Panc1 (cell line): ENCODE measurements around the gene ZNF555.

Experiments used
- POLR2AphosphoS5 ChIP-seq: IDR thresholded peaks from 2 replicates; pipeline ENCODE4 v1.6.1; 2012; ENCODE audit warnings: mild to moderate bottlenecking, low read depth, low read length, moderate library complexity
- SIN3A ChIP-seq: IDR thresholded peaks from 2 replicates; pipeline ENCODE4 v1.6.1; 2012; ENCODE audit warnings: low read depth, mild to moderate bottlenecking, low read length, moderate library complexity, borderline replicate concordance; ENCODE audit not compliant: insufficient read depth
- TCF7L2 ChIP-seq: IDR thresholded peaks from 2 replicates; pipeline ENCODE4 v1.6.1; 2011; ENCODE audit warnings: mild to moderate bottlenecking, low read depth, low read length, inconsistent platforms
- TF ChIP-seq, protein P1 (sequence below): fragments of 450-650 bp; IDR thresholded peaks from 2 replicates; pipeline ENCODE4 v1.5.1; 2017; ENCODE audit warnings: mild to moderate bottlenecking
- TF ChIP-seq, protein P2 (sequence below), 2 experiments: IDR thresholded peaks; 2 replicates each; pipeline ENCODE4 v1.6.1; 2011 to 2012; ENCODE audit warnings: low read depth in 2 of 2, control low read depth in 1 of 2, low read length in 1 of 2, mild to moderate bottlenecking in 1 of 2, moderate library complexity in 1 of 2; ENCODE audit not compliant: insufficient read depth in 1 of 2

DNA sequence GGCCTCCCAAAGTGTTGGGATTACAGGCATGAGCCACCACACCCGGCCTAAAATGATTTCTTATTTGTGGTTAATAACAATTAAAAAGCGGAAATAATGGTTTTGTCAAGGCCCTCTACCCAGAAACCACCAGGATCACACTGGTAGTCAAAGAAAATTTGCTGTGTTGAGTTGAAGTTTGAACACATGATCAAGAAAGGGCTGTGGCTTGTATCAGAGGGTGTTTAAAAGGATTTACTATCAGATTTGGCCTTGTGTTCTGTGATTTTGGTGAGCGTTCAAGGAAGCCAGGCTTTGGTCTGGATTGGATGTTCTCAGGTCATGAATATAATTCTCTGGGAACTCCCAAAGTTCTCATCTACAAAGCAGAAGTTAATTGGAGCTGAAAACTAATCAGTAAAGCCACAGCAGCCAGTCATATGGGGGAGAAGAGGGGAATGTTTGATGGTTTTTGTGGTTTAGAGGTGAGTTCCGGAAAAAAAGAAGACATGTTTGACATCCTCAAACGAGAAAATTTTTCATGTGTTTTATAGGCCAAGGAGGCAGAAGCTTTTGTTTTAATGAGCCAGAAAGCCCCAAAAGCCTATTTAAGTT lies 15.3 kb downstream of the ZNF555 start:
- TF ChIP-seq, protein P1, sequence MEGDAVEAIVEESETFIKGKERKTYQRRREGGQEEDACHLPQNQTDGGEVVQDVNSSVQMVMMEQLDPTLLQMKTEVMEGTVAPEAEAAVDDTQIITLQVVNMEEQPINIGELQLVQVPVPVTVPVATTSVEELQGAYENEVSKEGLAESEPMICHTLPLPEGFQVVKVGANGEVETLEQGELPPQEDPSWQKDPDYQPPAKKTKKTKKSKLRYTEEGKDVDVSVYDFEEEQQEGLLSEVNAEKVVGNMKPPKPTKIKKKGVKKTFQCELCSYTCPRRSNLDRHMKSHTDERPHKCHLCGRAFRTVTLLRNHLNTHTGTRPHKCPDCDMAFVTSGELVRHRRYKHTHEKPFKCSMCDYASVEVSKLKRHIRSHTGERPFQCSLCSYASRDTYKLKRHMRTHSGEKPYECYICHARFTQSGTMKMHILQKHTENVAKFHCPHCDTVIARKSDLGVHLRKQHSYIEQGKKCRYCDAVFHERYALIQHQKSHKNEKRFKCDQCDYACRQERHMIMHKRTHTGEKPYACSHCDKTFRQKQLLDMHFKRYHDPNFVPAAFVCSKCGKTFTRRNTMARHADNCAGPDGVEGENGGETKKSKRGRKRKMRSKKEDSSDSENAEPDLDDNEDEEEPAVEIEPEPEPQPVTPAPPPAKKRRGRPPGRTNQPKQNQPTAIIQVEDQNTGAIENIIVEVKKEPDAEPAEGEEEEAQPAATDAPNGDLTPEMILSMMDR = no peak
- TF ChIP-seq POLR2AphosphoS5 (no peak), SIN3A (no peak), TCF7L2 (no peak)
- TF ChIP-seq, protein P2, sequence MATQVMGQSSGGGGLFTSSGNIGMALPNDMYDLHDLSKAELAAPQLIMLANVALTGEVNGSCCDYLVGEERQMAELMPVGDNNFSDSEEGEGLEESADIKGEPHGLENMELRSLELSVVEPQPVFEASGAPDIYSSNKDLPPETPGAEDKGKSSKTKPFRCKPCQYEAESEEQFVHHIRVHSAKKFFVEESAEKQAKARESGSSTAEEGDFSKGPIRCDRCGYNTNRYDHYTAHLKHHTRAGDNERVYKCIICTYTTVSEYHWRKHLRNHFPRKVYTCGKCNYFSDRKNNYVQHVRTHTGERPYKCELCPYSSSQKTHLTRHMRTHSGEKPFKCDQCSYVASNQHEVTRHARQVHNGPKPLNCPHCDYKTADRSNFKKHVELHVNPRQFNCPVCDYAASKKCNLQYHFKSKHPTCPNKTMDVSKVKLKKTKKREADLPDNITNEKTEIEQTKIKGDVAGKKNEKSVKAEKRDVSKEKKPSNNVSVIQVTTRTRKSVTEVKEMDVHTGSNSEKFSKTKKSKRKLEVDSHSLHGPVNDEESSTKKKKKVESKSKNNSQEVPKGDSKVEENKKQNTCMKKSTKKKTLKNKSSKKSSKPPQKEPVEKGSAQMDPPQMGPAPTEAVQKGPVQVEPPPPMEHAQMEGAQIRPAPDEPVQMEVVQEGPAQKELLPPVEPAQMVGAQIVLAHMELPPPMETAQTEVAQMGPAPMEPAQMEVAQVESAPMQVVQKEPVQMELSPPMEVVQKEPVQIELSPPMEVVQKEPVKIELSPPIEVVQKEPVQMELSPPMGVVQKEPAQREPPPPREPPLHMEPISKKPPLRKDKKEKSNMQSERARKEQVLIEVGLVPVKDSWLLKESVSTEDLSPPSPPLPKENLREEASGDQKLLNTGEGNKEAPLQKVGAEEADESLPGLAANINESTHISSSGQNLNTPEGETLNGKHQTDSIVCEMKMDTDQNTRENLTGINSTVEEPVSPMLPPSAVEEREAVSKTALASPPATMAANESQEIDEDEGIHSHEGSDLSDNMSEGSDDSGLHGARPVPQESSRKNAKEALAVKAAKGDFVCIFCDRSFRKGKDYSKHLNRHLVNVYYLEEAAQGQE (IDR thresholded peaks at IDR 0.05; ENCODE audit: insufficient read depth in 1 of 2, low read depth in 2 of 2, low read length in 1 of 2) = no peak
